NCI-H187 treated with DMSO at 0.1 percent for 48 hours (cell line): ENCODE results near the gene LPCAT1.
"Not testable (repeated sequence)": the region's sequence is repeated elsewhere in the genome, so short reads cannot be mapped to it uniquely, and the experiment has no call there.

Source experiments
- DNase-seq: peaks from one replicate; lab custom pipeline; 2025; lab: John Stamatoyannopoulos, UW

The LPCAT1 gene

DNA sequence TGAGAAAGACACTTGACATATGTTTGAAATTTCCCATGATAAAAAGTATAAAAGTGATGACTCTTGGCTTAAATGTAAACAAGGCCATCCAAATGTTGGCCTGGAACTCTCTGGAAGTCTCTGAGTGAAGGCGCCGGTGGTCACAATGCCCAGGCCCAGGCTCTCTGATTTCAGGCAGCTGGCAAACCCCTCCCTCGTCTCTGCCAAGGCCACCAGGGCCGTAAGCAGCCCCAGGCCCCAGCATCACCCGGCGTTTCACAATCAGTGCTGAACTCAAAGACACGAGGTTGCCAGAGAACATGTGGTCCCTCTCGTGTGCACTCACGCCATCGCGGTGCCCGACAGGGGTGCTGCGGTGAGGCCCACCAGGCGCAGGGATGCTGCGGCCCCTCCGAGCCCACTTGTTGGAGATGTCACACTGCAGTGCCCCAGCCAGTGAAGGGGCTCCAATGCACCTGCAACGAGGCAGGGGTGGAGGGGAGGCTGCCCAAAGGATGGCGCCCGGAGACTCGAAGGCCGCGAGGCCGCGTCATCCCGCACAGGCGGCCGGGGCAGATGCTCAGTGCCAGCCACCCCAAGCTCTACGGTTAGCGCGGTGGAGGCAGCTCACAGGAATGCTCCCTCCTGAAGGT is 15.0 kb downstream of the LPCAT1 start:
- DNase-seq: no peak

DNA sequence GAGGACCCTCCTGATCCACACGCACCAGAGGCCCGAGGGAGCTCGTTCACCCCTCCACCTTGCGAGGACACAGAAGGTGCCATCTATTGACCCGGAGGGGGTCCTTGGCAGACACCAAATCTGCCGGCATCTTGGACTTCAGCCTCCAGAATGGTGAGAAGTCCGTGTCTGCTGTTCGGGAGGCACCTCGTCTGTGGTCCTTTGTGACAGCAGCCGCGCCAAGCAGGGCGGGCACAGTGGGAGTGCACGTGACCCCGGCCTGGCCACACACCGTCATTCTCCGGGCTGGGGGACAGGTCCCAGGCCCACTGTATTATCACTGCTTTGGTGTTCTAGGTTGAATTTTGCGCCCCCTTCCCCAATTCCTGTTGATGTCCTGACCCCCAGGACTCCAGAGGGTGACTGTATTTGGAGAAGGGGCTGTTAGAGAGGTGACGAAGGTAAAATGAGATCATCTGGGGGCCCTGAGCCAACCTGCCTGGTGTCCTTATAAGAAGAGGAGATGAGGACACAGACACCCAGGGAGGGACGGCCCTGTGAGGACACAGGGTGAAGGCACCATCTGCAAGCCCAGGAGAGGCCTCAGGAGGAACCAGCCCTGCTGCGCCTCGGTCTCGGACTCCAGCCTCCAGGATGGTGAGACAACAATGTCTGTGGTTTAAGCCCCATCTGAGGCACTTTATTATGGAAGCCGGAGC is 15.7 kb downstream of the LPCAT1 start:
- no peak for DNase-seq

DNA sequence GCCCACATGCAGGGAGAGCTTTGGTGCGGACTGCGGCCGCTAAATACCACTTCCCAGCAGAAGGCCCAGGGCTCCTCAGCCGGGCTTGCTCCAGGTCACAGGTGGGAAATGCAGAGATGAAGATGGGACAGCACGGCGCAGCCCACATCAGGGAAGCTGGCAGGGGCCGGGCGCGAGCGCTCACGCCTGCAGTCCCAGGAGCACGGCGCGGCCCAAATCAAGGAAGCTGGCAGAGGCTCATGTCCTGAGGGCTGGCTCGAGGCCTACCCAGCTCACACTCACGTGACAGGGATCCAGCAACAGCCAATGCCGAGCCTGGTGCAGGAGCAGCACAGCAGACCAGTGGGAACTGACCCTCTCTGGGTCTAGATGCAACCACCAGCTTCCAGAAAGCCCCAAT is 16.3 kb downstream of the LPCAT1 start:
- DNase-seq: no peak

DNA sequence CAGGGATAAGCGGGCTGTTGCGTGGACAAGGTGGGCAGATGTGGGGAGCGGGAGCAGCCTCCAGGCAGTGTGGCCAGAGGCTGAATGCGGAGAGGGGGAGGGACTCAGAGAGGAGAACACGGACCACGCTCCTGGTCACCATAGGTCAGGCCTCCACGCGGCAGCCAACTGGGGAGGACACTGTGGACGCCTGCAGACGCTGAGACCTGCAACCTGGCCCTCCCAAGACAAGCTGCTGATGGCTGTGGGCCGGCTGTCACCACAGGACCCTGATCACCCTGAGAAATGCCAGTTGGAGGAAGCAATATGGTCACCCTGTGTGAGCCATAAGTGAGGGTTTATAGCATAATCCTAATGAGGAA is 16.8 kb downstream of the LPCAT1 start:
- no peak for DNase-seq

DNA sequence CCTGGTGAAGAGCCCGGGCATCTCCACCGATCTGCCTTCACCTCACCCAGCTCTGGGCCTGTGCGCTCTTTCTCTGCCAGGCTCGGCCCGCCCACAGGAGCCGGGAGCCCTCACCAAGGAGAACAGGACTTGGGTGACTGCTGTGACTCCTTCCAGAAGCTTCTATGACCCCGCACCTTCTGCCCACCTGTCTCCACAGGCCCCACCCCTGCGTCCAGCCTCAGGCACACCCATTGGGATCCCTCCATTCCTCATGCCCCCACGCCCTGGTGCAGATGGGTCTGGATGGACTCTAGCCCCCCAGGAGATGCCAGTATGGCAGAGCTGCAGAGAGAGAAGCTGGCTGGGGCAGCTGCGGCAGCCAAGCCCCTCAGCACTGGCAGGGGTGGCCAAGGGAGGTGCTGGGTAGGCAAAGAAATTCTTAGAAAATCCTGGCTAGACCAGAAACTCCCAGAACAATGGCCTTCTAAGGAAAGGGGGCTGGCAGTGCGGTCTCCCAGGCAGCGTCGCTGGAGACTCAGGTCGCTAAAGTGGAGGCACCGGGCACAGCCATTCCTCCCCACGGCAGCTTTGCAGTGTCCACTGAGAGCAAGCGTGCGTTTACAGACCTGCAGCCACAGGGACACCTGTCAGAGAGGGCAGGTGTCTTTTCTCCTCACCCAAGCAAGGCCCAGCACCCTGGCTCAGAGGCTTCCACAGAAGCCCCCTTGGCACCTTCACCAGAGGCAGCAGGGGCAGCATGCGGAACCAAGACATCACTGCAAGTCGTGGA is 17.3 kb downstream of the LPCAT1 start:
- DNase-seq: no peak

DNA sequence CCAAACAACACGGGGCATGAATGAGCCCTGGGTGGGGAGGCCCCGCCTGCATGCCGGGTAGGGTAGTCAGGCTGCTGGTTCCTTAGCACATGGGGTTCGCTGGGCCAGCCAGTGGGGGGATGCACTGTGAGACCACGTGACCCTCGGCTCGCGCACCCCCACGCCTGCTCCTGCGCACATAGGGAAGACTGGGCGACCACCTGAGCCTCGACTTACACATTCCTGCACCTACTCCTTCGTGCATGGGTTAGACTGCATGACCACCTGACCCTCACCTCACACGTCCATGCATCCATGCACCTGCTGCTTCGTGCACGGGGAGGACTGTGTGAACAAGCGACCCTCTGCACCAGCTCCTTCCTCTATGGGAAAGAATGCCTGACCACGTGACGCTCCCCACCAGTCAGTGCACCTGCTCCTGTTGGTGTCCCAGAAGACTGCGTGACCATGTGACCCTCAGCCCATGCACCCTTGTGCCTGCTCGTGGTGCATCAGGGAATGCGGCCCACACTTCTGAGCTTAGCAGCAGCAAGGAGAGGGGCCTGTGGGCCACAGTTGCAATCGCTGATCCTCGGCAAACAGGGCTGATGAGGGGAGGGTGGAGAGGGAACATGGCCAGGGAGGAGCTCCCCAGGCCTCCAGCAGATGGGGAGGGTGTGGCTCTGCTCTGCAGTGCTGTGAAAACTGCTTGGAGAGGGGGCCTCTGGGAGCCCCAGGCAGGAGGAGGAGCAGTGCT is 18.1 kb downstream of the LPCAT1 start:
- no peak for DNase-seq

DNA sequence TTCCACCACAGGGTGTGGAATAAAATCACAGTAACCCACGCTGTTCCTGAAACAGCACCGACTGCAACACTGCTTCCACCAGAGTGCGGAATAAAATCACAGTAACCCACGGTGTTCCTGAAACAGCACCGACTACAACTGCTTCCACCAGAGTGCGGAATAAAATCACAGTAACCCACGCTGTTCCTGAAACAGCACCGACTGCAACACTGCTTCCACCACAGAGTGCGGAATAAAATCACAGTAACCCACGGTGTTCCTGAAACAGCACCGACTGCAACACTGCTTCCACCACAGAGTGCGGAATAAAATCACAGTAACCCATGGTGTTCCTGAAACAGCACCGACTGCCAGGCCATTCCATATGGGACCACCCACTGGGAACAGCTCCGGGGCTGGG is 18.7 kb downstream of the LPCAT1 start:
- not testable (repeated sequence) for DNase-seq

DNA sequence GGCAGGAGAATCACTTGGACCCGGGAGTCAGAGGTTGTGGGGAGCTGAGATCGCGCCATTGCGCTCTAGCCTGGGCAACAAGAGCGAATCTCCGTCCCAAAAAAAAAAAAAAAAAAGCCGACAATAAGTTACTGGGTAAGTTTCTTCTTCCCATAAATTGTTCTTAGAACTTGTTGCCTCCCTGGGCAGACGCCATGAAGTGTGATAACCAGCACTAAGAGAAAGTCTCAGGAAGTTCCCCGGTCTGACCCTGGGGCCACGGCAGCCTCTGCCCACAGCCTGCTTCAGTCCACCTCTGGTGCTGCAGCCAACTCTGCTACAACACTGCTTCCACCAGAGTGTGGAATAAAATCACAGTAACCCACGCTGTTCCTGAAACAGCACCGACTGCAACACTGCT is 19.1 kb downstream of the LPCAT1 start:
- no peak for DNase-seq

DNA sequence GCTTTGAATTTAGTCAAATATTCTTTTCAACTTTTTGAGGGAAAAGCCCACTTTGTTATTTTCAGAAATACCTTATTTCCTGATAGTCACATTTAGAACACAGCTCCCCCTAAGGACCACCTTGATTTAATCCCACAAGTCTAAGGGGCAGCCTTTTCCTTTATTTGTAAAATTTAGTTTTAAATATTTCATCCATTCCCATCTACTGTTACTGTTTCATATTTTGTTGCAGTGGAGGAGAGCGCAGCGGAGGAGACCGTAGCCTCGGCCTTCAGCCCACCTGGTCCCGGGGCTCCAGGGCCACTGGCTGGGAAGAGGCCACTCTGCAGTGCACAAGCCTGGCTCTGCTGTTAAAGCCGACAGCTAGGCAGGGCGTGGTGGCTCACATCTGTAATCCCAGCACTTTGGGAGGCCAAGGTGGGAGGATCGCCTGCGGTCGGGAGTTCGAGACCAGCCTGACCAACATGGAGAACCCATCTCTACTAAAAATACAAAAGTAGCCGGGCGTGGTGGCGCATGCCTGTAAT is 19.6 kb downstream of the LPCAT1 start:
- no peak for DNase-seq

DNA sequence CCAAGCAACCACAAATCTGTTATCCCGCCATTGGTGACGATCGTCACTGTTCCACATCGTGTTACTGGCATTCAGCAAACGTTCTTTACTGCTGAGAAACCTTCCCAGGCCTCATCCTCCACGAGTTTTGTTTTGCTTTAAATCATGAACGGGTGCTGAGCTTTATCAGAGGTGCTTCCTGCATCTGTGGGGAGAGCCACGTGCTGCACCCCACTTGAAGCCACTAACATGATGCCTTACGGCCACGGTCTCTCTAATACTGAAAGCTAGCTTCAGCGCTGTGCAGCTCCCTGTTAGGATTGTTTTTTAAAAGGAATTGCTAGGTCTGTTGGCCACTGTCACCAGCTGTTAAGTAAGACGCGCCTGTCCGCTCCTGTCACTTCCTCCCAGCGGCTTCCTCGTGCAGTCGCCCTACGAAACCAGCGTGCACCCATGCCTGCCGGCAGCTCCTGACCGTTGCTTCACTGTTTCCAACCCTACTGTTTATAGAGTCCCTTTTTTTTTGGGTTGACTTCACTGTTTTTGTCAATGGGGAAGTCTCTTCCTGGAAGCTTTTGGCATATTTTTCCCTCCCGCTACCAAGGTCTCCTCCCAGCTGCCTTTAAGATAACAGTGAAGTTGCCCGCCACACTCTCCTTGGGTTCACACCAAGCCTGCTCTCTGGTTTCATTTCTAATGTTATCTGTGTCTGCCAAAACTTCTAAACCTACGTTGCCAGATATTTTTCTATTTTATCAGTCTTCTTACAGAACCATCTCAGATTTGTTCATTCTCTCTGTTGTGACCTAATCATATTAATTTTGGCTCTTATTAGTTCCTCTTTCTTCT is 20.3 kb downstream of the LPCAT1 start:
- DNase-seq: no peak

DNA sequence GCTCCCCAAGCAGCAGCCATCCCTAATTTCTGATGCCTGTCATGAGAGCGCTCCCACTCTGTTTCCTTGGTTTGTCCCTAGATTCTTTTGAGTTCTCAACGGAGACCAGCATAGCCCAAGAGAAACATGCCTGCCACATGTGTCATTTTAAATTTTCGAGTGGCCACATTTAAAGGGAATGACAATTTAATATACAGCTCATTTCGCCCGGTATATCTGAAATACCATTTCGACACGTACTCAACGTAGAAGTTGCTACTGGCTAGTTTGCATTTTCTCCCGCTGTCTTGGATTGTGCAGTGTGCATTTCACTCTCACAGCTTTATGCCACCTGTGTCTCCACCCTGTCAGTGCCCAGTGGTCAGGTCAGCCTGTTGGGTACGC is 21.0 kb downstream of the LPCAT1 start:
- no peak for DNase-seq

DNA sequence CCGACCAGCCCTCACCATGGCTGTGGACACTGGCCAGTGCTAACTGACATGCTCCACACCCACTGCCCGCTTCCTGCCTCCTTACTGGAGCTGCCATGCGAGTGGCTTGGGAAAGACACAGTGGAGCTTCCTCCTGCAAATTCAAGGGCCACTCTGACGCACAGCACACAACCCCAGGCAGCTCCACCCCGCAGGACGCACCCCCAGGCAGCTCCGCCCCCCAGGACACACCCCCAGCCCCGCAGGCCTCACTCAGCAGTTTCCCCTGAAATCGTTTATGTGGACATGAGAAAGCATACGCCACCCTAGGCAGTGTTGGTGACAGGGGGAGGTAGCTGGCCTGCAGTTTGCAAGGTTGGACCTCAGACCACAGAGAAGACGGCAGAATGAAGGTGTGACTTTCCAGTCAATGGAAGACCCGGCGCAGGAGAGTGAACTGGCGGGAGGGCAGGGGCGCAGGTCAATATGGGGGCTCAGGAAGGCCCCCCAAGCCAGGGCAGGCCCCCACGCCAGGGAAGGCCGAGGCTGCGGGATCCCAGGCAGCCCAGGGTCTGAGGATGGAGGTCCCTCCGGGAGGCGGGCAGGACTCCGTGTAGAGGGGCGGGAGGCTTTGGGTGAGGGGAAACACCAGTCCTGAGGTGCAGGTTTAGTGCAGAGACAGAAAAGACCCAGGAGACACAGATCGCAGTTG is 21.6 kb downstream of the LPCAT1 start:
- DNase-seq: no peak

DNA sequence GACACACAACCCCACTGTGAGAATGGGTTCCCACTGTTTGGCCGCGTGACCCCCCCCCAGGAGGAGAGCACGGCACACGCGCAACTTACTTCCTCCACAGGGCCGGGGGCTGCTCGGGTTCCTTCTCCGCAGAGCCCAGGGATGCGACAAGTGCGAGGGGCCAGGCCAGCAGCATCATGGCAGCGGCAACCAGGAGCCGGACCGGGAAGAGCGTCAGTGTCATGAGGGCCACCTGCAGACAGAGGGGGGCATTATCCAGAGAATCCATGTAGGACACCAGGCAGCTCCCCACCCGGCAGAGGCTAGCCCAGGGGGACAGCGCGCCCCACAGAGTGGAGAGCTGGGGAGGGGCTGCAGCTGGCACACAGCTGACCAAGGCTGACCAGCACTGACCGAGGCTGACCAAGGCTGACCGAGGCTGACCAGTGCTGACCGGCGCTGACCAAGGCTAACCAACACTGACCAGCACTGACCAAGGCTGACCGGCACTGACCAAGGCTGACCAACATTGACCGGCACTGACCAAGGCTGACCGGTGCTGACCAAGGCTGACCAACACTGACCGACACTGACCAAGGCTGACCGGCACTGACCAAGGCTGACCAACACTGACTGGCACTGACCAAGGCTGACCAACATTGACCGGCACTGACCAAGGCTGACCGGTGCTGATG is 22.3 kb downstream of the LPCAT1 start:
- DNase-seq: no peak

DNA sequence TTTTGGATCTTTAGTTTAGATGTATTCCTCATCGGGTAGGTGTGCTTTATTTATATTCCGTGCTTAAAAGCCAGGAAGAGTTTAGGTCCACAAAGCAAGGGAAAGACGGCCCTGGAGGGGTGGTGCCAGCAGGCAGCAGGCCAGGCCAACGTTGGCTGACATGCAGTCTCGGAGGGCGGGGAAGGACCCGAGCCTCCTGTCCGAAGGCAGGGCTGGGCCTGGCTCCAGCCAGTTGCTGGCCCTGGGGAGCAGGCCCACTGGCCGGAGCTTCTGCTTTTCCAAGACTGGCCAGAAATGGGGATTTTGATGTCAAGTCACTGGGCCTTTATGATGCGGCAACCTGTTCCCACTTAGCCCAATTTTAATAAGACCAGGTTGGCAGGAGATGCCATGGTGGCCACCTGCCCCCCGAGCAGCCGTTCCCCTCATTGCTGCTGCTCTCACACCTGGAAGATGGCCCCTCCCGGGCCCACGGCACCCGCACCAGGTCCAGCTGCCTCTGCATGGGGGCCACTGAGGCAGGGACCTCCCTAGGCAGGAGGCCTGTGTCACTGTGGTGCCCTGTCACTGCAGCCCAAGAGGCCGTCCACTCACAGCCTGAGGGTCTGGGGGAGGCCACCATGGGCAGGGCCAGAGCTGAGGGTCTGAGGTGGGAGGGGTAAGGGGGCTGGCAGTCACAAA is 23.2 kb downstream of the LPCAT1 start:
- no peak for DNase-seq

DNA sequence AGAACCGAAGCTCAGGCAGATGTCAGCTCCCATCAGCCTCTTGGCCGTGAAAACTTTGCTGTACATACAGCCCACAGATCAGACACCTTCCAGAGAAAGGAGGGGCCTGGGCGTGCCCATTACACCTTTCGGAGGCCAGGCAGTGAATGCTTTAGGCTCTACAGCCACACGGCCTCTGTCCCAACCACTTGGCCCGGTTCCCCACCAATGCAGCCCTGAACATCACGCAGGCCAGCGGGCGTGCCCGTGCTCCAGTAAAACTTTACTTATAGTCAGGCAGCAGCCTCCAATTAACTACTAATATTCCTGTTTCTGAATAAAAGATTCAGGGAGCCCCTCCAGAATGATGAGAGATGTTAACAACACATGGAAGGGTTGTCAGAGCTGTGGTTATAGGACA is 23.9 kb downstream of the LPCAT1 start:
- no peak for DNase-seq

DNA sequence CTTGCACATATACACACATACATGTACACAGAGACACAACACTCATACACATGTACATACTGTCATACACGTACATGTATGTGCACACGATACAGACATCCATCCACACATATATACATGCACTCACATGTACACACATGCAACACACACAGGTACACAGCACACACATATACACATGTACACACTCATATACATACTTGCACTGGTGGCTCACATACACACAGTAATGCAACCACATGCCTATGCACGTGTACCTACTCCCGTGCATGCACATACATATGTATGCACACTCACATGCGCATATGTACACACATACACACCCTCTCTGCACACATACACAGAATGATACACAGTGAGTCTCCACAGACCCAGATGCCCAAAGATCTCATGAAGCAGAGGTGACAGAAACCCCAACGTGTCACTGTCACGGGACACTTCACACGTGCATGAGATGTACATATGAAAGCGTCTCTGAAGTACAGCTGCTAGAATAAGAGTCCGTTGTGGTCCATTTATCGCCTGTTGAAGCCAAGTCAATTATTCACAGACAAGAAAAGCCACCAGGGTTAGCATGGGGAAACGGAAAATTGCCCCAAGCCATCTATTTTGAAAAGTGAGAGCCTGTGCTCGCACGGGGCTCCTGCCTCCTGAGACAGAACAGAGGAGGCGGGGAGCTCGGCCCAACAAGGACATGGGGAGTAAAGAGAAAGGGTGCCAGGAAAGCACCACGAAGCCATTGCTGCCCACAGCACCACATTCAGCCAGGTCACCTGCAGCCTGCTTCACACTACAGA is 24.9 kb downstream of the LPCAT1 start:
- no peak for DNase-seq

DNA sequence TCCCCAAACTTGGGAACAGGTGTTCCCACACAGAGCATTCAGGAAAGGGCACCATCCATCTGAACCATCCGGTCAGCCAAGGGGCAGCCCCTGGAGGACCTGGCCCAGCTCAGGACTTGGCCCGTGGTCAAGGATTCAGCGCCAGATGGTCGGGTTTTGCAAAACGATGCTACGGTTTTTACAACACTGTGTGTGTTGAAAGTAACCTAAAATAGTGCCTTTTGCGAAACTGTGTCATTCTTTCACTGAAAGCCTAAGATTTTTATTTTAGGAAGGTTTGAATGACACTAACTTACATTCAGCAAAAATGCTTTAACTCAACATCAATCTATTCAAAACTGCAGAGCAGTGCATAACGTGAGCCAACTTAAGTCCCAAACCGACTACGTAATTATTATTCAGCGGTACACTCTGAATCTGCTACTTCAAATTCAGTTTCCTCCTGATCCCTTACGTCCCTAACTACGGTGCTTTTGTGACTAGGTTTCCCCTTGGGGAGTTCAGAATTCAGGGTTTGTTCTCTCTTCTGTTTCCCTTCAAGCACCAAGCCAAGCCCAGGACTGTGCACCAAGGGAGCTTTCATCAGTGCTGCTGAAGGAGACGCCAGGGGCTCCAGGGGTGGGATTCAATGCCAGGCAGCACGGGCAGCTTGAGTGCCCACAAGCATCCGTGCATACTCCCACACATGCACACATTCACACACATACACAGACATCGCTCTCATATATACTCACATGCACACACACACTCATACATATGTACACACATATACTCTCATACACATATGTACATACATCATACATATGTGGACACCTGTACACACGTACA is 25.8 kb downstream of the LPCAT1 start:
- DNase-seq: no peak

DNA sequence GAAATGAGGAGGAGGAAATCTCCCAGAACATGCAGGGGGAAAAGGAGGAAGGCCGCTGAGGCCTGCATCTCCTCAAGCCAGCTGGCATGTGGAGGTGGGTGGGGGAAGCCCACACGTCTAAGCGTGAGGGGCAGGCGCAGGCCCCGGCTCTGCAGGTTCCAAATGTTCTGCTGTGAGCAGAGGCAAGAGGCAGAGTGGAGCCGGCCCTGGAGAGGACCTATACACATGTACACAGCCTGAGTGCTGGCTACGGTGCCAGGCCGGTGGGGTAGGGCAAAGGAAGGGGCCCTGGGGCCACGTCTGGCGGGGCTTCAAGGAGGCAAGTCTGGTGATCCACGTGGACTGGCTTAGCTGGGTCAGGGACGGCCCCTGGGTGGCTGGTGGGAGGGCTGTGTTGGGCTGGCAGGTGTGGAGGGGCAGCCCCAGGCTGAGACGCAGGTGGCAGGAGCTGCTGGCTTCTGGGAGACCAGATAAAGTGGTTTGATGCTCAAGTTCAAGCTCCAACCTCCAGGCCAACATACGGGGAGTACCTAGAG is 26.4 kb downstream of the LPCAT1 start:
- no peak for DNase-seq
